GM03348 (cell line): Measurements from ENCODE around the gene ZNF227.
"Not testable (repeated sequence)": the region's sequence is repeated elsewhere in the genome, so short reads cannot be mapped to it uniquely, and the experiment has no call there.

Source experiments
- DNase-seq: peaks from one replicate; pipeline ENCODE4 v3.0.0; 2012; ENCODE audit warnings: low spot score

The ZNF227 gene

GRCh38 chr19:44252332-44252731, 40.0 kb downstream of the ZNF227 start:
- DNase-seq = not testable (repeated sequence)

GRCh38 chr19:44253392-44253791, 41.1 kb downstream of the ZNF227 start:
- DNase-seq = not testable (repeated sequence)

- DNase-seq = no peak
Measured at GRCh38 chr19:44254496-44254895, 42.2 kb downstream of the ZNF227 start.

- no peak for DNase-seq
Measured at GRCh38 chr19:44255705-44256411, 43.5 kb downstream of the ZNF227 start.

GRCh38 chr19:44258136-44258535, 45.8 kb downstream of the ZNF227 start:
- DNase-seq = no peak

GRCh38 chr19:44258835-44259413, 46.6 kb downstream of the ZNF227 start:
- DNase-seq = no peak

GRCh38 chr19:44260343-44260681, 48.0 kb downstream of the ZNF227 start:
- peak; percentile 6 for DNase-seq

- DNase-seq = no peak
Measured at GRCh38 chr19:44260695-44261446, 48.5 kb downstream of the ZNF227 start.

GRCh38 chr19:44277331-44277730, 65.0 kb downstream of the ZNF227 start:
- no peak for DNase-seq

GRCh38 chr19:44278181-44278690, 65.9 kb downstream of the ZNF227 start:
- peak; percentile 46 for DNase-seq

- no peak for DNase-seq
Measured at GRCh38 chr19:44280916-44281315, 68.6 kb downstream of the ZNF227 start.

- DNase-seq = no peak
Measured at GRCh38 chr19:44282846-44283245, 70.5 kb downstream of the ZNF227 start.

- no peak for DNase-seq
Measured at GRCh38 chr19:44284968-44285367, 72.6 kb downstream of the ZNF227 start.
